GM20431 (cell line): ENCODE results near the gene ACOXL.

Source experiments
- in situ Hi-C: fragments of 300-500 bp; cut with MseI, MboI; formaldehyde crosslinking; loops from one replicate; pipeline ENCODE4 v1.15.0; 2020; ENCODE audit warnings: low sequenced_read_pairs; ENCODE audit not compliant: unreplicated experiment

ACOXL gene

DNA sequence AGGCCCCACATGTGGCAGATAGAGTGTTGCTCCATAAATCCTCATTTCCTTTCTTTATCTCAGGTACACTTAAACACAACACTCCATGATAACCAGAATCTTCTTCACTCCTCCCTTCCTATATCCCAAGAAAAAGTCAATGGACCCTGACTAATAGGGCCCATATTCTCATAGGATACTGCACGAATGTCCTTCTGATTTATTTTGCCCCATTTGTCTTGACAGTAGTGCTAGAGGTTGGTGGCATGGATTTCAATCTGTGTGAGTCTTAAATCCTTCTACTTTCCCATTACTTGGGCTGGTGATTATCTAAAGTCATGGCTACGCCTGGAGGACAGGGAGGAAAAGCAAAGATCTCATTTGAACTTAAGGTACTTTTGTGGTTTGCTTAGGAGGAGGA is 156.0 kb downstream of the ACOXL start:
- in situ Hi-C loops = no loop called here

DNA sequence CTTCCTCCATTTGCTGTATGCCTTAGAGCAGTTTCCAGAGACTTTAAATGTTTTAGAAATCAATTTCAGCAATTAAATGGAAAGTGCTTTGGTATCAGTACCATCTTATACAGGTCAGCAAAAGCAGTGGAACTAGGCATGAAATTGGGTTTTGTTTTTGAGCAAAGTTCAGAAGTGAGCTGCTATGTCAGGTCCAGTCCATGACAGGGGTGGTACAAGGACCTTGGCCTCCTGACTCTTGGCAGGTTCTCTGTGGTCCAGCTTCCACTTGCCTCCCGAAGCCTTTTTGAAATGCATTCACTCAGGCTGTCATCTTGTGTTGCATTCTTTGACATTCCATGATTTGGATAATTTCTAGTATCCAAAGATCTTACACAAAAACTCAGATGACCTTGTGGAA is 159.3 kb downstream of the ACOXL start:
- in situ Hi-C loops = no loop called here

DNA sequence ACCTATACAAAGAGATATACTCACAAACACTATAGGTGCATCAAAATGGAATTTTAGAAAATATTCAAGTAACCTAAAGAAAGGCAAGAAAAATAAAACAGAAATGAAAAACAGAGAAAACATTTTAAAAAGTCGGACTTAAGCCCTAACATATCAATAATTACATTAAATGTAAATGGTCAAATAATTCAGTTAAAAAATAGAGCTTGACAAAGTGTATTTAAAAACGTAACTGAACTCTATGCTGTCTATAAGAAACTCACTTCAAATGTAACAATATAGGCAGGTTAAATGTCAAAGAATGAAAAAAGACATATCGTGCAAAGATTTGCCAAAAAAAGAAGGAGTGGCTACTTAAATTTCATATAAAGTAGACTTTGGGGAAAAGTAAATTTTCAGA is 163.9 kb downstream of the ACOXL start:
- in situ Hi-C loops = no loop called here

DNA sequence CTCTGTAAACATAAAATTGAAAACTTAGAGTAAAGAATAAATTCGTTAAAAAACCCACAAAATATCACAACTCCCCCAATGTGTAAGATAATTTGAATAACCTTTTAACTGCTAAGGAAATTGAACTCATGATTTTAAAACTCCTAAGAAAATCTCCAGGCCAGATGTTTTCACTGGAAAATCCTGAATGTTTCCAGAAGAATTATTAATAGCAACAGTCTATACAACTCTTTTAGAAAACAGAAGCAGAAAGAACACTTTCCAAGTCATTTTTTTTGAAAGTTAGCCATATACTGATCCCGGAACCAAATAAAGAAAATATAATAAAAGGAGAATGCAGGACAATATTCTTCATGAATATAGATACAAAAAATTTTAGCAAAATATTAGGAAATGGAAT is 165.6 kb downstream of the ACOXL start:
- in situ Hi-C loops = no loop called here

DNA sequence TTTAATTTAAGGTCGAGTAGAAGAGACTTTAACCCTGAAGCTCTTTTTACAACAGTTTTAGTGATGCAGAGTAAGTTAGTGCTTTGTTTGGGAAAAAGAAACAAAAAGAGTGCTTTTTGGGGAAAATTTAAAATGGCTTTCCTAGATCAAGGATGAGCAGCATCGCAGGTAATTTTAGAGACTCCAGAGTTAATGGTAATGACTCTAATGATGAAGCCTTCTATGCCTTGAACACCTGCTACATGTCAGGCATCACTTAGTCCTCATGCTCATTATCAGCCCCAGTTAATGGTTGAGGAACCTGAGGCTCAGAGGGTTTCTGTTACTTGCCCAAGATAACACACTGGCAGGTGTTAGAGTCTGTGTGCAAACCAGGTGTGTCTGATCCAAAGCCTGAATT is 167.8 kb downstream of the ACOXL start:
- in situ Hi-C loops = no loop called here

DNA sequence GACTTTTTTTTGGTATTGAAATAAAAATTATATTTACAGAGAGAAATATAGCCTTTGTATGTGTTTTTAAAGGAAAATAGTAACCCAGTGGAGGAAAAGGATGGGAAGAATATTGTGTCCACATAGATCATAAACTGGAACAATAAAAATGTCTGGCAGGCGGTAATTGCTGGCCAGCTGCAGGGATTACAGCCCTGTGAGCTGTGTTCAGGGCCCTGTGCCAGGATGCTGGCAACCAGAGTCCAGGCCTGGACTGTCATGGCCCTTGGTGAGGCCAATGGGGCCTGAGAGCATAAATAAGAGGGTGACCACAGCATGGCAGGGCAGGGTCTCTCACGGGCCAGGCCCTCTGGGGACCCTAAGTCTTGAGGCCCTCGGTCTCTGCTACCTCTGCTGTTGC is 171.2 kb downstream of the ACOXL start:
- in situ Hi-C loops = no loop called here

DNA sequence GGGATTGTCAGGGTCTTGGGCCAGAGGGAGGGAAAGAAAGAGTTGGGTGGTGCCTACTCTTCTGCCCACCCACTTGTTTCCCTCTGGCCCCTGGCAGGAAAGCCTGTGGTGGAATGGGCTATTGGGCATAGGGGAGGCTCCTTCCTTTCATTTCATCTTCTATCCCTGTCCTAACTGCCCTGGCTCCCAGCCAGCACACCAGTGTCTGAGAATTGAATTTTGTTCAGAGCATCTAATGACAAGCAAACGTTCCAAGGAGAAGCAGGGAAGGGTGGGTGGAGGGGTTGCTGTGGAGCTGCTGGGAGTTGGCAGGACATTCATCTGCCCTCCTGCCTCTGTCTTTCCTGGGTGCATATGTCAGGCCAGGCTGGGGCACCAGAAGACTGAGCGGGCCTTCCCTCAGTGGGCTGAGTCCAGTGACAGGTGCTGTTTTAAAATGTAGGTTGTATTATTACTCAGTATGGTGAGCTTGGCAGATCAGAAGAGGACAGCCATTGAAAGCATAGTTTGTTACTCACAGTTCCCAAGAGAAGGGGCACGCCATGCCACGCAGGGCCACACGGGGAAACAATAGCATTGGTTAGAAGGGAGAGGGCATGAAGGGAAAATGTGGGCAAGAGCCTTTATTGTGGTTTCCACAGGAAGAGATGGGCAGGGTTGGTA is 171.9 kb downstream of the ACOXL start:
- in situ Hi-C loops = no loop called here

DNA sequence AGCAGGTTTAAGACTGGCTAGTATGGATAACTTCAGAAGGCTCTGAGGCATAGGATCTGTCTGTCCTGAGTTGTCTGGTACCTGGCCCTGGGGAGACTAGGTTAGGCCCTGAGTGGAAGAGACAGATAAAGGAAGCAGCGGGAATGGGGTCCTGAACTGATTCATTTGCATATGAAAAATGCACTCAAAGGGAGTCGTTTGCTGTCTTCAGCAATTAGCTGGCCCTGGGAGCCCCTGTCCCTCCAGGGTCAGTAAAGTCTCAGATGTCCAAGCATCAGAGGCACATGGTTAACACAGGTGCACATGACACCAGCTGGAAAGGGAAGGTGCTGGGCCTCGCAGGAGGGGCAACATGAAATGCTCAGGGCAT is 172.4 kb downstream of the ACOXL start:
- in situ Hi-C loops = no loop called here

DNA sequence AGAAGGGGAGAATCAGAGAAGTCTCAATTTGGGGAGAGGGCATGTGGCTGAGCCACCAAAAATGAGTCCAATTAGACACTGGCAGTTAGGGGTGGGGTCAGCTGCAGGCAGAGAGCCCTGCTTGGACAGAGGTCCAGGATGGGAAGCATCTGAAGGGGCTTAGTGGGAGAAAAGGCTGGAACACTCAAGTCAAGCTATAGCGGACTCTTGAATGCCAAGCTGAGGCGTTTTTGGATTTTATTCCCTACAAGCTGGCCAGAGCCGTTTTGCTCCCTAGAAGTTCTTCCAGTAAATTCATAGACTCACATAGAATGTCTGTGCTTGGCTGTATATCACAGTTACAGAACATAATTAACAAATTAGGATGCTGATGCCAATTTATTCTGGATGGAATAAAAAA is 172.8 kb downstream of the ACOXL start:
- in situ Hi-C loops = no loop called here

DNA sequence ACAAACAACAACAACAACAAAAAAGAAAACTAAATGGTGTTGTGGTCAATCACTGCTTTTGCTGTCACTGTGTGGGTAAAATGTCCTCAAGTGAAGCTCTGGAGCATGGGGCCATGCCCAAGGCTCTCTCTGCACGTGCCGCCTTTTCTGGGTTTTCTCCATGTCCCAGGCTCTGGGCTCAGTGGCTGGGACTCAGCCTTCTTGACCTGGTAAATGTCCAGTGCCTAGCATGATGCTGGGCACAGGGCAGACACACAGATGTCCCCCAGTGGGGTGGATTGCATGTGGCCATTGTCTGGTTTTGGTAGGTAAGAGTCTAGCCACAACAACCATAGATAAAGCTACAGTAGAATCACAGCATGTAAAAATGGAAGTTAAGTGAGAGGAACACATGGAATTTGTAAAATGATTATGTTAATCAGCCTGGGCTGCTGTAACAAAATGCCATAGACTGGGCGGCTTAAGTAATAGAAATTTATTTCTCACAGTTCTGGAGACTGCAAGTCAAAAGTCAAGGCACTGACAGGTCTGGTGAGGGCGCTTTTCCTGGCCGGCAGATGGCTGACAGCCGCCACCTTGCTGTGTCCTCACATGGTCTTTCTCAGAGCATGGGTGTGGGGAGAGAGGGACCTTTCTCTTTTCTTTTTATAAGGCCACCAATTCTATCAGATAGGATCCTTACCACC is 174.4 kb downstream of the ACOXL start:
- in situ Hi-C loops = no loop called here

DNA sequence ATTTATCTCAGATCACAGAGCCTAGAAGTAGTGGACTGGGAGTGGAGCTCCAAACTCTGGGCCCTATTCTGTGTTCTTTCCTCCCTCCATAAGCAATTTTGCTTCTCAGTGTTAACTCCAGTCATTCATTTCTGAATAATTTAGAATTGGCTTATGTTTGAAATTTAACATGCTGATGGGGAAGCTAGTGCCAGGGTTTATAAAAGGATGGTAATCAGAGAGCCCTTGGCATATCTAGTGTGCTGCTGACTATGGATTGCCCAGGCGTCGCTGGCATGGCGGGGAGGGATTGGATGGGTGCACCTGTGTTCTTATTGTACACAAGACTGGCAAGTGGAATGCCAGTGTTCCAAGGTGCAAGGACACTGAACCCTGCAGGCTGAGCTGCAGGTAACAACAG is 177.1 kb downstream of the ACOXL start:
- in situ Hi-C loops = no loop called here

DNA sequence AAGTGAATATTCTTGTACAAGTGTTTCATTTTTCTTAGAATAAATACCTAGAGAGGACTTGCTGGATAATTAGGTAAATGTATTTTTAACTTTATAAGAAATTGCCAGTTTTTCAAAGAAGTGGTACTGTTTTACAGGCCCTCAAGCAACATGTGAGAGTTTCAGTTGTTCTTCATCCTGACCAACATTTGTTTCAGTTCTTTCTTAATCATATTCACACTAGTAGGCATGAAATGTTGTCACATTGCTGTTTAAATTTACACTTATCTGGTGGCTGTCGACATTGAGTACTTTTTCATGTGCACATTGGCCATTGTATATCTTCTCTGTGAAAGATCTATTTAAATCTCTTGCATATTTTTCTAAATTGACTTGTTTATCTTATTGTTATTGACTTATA is 178.1 kb downstream of the ACOXL start:
- in situ Hi-C loops = no loop called here

DNA sequence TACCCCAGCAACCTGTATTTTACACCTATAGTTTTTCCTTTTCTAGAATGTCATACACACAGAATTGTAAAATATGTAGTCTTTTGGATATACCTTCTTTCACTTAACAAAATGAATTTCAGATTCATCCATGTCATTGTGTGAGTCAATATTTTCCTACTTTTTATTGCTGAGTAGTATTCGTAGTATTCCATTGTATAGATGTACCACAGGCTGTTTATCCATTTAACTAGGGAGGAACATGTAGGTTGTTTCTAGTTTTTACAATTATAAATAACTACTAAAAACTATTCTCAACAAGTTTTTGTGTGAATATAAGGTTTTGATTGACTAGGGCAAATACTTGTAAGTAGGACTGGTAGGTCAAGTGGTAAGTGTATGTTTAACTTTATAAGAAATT is 187.4 kb downstream of the ACOXL start:
- in situ Hi-C loops = no loop called here

DNA sequence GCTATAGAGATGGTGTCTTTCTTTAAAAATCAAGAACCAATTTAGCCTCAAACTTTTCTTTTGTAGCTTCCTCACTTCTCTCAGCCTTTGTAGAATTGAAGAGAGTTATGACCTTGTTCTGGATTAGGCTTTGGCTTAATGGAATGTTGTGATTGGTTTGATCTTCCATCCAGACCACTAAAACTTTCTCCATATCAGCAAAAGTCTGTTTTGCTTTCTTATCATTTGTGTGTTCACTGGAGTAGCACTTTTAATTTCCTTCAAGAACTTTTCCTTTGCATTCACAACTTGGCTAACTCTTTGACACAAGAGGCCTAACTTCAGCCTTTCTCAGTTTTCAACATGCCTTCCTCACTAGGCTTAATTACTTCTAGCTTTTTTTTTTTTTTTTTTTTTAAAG is 193.1 kb downstream of the ACOXL start:
- in situ Hi-C loops = no loop called here

DNA sequence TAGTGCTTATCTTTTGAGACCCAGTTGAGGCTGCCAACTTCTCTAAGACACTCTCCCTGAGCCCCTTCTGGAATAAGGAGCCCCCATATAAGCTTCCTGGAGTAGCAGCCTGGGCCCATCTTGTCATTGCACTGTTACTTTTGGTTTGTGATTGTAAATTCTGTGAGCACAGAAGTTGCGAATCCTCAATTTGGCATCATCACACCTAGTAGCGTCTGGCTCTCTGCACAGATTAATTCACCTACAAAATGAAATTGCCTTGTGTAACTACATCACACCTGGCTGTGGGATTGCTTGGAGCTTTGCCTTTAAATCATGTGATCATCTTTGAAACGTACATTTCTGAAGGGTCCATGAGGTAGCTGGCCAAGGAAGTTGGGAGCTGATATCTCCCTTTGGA is 195.2 kb downstream of the ACOXL start:
- in situ Hi-C loops = no loop called here

DNA sequence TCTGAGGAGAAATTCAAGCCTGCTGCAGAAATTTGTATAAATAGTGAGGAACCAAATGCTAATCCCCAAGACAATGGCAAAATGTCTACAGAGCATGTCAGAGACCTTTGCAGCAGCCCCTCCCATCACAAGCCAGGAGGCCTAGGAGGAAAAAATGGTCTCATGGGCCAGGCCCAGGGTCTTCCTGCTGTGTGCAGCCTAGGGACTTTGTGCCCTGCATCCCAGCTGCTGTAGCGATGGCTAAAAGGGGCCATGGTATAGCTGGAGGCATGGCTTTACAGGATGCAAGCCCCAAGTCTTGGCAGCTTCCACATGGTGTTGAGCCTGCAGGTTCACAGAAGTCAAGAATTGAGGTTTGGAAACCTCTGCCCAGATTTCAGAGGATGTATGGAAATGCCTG is 197.2 kb downstream of the ACOXL start:
- in situ Hi-C loops = no loop called here

DNA sequence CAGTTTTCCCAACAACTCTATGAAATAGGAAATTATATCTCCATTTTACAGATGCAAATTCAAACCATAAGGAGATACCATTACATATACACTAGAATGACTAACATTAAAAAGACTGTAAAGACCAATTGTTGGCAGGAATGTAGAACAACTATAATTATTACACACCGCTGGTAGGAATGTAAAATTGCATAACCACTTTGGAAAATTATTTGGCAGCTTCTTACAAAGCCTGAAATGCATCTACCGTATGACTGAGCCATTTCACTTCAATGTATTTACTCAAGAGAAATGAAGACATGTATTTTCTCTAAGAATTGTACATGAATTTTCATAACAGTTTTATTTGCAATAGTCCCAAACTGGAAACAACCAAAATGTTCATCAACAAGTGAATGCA is 199.3 kb downstream of the ACOXL start:
- in situ Hi-C loops = no loop called here

DNA sequence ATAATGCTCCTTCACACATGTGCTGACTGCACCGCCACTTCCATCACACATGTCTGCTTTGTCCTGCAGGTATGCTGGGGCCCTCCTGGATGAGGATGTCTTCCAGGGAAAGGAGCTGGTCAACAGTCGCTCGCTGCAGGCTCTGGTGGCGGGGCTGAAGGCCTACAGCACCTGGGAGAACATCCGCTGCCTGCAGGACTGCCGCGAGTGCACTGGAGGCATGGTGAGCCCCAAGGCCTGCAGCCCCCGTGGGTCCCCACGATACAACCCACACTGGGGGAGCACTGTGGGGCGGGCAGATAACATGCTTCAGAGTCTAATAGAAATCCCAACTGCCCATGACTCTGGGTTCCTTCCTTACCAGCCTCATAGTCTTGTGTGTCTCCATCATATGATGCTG is 201.0 kb downstream of the ACOXL start:
- in situ Hi-C loops = no loop called here

DNA sequence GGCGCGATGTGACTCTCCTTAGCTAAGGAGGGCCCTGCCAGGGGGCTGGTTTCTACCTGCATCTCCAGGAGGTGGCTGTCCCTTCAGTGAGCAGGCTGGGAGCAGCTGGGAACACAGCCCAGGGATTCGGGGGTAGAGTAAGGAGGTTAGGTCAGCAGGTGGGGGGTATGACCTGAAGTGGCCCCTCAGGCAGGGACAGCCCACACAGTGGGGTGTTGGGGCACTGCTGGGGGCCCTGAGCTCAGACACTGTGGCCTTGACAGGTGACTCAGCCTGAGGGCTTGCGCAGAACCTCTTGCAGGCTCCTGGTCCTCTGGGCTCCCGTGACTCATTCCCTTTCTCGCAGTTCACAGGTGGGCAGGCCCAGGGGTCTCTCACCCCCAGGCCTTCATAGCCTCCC is 202.6 kb downstream of the ACOXL start:
- in situ Hi-C loops = no loop called here

DNA sequence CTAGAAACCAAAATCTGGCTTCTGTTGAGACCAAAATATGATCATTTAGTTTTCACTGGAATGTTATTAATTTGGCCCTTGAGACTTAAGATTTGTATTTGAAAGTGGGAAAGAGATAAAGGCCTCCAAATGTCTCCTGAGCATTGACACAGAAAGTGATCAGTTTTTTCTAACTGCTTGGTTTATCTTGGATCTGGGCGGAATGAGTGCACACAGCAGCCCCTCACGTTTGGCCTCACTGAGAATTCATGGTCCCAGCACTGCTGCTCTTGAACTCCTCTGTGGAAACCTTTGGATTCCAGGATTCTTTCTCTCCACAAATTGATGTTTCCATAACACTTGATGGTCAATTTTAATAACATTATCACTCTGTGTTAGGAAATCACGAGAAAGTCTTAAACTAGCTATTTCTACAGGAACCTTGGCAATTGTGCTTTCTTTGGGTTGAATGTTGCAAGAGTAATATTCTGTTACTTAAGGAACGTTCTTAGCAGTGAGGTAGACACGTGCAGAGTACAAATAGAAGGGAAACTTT is 208.1 kb downstream of the ACOXL start:
- in situ Hi-C loops = no loop called here

DNA sequence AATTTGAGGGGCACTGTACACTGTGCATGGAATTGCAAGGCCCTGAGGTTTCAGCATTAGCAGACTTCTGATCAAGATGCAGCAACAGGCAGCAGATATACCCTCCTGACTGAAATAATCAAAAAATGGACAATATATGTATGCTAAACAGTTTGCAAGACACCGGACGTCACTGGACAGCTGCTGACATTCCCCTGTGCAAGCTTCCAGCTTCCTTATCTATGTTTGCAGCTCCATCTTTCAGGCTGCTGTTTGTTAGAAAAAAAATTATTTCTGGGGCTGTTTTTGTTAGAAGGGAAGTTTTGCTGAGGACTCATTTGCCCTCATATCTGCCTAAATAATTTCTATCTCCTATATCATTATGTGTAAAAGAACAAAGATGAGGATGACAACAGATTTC is 208.9 kb downstream of the ACOXL start:
- in situ Hi-C loops = no loop called here

DNA sequence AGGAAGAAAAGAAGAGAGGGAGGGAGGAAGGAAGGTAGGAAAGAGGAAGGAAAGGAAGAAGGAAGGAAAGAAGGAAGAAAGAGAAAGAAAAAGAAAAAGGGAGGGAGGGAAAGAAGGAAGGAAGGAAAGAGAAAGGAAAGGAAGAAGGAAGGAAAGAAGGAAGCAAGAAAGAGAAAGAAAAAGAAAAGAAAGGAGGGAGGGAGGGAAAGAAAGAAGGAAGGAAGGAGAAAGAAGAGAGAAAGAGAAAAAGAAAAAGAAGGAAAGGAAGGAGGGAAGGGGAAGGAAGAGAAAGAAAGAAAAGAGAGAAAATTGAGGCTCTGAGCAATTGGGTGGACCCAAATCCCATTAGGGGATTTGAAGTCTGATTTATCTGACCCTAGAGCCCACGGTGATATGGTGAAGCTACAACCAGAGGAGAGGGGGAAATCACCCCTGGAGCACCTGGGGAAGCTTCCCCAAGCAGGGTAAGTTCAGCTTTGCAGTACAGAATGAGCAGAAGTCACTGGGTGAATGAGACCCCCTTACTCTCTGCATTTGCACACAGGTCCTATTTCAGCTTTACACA is 210.8 kb downstream of the ACOXL start:
- in situ Hi-C loops = no loop called here
